IPS-20b (cell line): ENCODE data around the gene CCR9.

Experiments
- H3K27ac ChIP-seq: one replicate; pipeline ENCODE4 v1.5.1; 2013; ENCODE audit warnings: low read length
- H3K27me3 ChIP-seq: 2 replicates; pipeline ENCODE4 v1.6.1; 2013; ENCODE audit warnings: mild to moderate bottlenecking, low read length, inconsistent platforms; ENCODE audit not compliant: insufficient read depth
- H3K36me3 ChIP-seq: 2 replicates; pipeline ENCODE4 v1.6.1; 2013; ENCODE audit warnings: low read depth, mild to moderate bottlenecking, inconsistent platforms, low read length, moderate library complexity; ENCODE audit not compliant: insufficient read depth
- H3K4me1 ChIP-seq: 2 replicates; pipeline ENCODE4 v1.6.1; 2013; ENCODE audit warnings: mild to moderate bottlenecking, control low read depth, inconsistent platforms, low read length, moderate library complexity; ENCODE audit not compliant: insufficient read depth
- H3K4me3 ChIP-seq: 2 replicates; pipeline ENCODE4 v1.5.1; 2013; ENCODE audit warnings: mild to moderate bottlenecking, low read length, inconsistent platforms
- H3K9ac ChIP-seq: 2 replicates; pipeline ENCODE4 v1.6.1; 2013; ENCODE audit warnings: low read depth, mild to moderate bottlenecking, inconsistent platforms, low read length, moderate library complexity
- H3K9me3 ChIP-seq: 2 replicates; pipeline ENCODE4 v1.6.1; 2013; ENCODE audit warnings: mild to moderate bottlenecking, low read depth, low read length, inconsistent platforms; ENCODE audit not compliant: insufficient read depth

CCR9 gene

DNA sequence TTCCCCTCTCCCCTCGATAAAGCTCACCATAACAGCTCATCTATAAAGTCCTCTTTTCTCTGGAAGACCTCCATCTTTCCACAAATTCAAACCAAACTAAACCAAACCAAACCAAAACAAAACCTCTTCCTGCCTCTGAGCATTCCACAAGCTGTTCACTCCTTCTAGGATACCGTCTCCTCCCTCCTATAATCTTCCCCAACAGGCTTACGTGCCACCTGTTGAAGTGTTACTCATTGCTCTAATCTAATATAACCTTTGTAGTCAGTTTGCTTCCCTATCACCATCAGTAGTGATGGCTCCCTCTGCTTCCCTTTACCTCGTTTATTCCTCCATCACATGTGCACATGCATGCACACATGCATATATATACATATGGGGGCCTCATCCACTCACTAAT lies 12.7 kb upstream of the CCR9 start:
- Histone ChIP-seq H3K4me1 (peaks cover 6% of the 10 kb centered on the region; the same call in 1 of the 2 replicates), H3K4me3 (no peak overlapping the region), H3K27me3 (no peaks in the 10 kb centered on the region; the same call in 1 of the 2 replicates), H3K27ac (no peak overlapping the region), H3K36me3 (no peaks in the 10 kb centered on the region), H3K9ac (no peak overlapping the region), H3K9me3 (no peaks in the 10 kb centered on the region)

DNA sequence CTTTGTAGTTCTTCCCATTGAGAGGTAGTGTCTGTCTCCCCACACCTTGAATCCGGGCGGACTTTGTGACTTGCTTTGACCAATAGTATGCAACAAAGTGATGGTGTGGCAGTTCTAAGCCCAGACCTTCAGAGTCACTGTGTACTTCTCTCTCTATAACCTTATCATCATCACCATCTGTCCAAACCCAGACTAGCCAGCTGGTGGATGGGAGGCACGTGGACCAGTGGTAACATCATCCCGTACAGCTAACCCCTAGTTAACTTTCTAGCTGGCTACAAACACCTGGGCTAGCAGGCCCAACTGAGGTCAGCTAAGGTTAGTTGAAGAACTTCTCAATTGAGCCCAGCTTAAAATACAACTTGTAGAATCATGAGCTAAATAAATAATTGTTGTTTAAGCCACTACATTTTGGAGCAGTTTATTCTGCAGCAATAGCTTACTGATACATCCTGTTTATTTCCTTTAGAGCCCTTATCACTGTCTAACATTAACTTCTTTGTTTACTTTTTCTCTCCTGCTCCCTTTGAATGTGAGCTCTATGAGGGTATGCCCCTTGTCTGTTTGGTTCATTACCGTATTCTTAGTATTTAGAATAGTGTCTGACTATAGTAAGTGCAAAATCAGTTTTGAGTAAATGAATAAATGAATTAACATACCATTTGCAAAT lies 11.5 kb upstream of the CCR9 start:
- Histone ChIP-seq H3K4me3 (no peak overlapping the region), H3K27me3 (no peaks in the 10 kb centered on the region; the same call in 1 of the 2 replicates), H3K27ac (no peak overlapping the region), H3K4me1 (peaks cover 6% of the 10 kb centered on the region; the same call in 1 of the 2 replicates), H3K9ac (no peak overlapping the region), H3K9me3 (no peaks in the 10 kb centered on the region), H3K36me3 (no peaks in the 10 kb centered on the region)

DNA sequence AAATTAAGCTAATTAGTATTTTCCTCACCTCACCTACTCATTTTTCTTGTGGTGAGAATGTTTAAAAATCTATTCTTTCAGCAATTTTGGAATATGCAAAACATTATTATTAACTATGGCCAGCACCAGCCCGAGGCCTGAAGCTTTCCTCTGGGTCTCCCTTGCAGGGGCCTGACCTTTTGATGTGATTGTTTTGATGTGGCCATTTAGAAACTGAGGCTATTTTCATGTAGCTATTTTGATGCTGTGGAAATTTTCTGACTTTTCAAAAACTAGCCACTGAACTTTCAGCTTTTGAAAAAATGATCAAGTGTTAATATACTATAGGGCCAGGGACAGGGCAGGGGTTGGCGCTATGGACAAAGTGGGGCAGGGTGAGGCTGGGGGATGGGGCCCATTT lies 8.2 kb upstream of the CCR9 start:
- H3K9ac ChIP-seq = no peak overlapping the region
- no peak overlapping the region for H3K27ac ChIP-seq
- H3K4me3 ChIP-seq = no peak overlapping the region
- H3K4me1 ChIP-seq = no peaks in the 10 kb centered on the region
- no peaks in the 10 kb centered on the region for H3K27me3 ChIP-seq
- H3K9me3 ChIP-seq = no peaks in the 10 kb centered on the region
- no peaks in the 10 kb centered on the region for H3K36me3 ChIP-seq

DNA sequence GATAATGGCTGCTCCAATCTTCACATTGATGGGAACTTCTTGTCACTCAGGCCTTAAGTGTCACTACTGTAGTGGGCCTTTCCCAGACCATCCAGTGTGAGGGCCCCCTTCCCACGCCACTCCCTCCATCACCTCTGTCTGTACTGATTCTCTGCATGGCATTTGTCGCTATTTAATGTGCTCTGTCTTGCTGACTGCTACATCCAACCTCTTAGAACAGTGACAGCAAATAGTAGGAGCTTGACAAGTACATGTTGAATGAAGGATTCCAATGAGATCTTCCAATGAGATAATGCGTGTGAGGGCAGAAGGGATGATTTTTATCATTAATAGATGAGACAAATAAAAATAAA lies 5.6 kb upstream of the CCR9 start:
- H3K27me3 ChIP-seq = peaks cover 10% of the 10 kb centered on the region; the same call in 1 of the 2 replicates
- no peaks in the 10 kb centered on the region for H3K4me1 ChIP-seq
- H3K9ac ChIP-seq = no peak overlapping the region
- H3K4me3 ChIP-seq = no peak overlapping the region
- no peaks in the 10 kb centered on the region for H3K9me3 ChIP-seq
- no peak overlapping the region for H3K27ac ChIP-seq
- no peaks in the 10 kb centered on the region for H3K36me3 ChIP-seq

DNA sequence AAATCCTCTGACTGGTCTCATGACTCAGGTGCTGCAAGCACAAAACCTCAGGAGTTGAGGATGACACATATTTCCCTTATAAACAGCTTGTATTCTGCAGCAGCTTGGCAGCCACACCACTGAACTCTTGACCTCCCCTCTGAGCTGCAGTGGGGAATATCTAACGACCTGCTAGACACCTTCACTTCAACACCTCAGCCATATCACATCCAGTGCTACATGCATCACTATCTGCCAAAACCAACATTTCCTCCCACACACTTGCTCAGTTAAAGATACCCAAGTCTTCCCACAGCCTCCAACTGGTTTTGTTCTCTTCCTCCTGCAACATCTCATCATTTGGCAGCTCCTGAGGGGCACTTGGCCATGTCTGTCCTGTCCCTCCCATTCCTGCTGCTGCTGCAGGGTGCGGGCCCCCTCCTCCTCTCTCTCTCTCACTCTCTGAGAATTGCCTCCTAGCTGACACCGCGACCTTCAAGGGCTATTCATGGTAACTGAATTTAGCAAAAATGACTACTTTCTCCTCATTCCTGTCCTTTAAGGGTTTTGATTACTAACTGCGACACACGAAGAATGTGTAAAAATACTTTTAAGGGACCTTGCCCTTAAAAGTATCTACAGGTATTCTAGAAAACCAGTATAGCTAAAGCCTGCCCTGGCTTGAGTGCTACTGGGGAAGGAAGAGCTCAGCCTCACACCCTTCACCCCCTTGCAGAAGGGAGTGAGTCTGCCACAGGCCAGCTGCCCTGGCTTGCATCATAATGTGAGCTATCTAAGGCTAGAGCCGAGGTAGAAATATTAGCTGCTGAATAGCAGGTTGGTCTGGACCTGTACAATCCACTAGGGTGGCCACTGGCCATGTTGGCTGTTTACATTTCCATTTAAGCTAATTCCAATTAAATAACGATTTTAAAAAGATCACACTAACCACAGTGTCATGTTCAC lies 5.0 kb upstream of the CCR9 start:
- Histone ChIP-seq H3K4me3 (no peak overlapping the region), H3K27ac (no peak overlapping the region), H3K4me1 (no peaks in the 10 kb centered on the region), H3K36me3 (no peaks in the 10 kb centered on the region), H3K9ac (no peak overlapping the region), H3K27me3 (peaks cover 10% of the 10 kb centered on the region; the same call in 1 of the 2 replicates), H3K9me3 (no peaks in the 10 kb centered on the region)

DNA sequence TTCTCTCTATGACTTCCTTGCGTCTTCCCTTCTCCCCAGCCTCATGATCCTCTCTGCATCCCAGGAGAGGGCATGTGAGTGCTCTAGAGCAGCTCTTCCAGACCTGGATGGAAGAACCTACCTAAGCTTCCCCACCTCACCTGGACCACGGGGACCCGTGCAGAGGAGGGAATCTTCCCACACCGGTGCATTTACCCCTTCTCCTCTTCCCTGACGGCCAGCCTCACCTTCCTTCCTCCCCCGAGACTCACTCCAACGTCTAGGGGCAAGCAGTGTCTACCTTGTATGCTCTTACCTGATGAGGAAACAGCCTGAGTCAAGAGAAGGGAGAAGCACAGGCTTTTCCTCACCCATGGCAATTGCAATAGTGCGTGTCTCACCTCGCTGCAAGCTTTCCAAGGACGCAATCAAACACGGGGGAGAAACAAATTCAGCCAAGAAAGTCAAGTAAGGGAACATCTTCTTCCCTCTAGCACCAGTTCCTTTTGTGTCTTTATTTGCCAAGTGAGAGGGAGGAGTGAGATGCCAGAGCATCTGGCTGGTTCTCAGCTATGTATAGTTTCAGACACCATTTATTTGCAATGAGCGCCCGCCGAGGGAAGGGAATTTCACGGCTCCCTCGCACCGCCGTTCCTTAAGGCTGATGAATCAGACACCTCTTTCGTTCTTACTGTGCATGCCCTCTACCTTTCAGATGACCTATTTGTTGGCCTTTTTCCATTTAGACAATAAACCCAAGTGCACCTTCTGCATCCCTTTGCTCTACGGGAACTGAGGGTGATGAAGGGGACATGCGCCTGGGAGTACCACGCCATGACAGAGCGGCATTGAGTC lies 1.8 kb upstream of the CCR9 start:
- Histone ChIP-seq H3K27me3 (peaks cover 10% of the 10 kb centered on the region; the same call in 1 of the 2 replicates), H3K36me3 (no peaks in the 10 kb centered on the region), H3K4me3 (no peak overlapping the region), H3K9ac (no peak overlapping the region), H3K4me1 (no peaks in the 10 kb centered on the region), H3K27ac (no peak overlapping the region), H3K9me3 (no peaks in the 10 kb centered on the region)

DNA sequence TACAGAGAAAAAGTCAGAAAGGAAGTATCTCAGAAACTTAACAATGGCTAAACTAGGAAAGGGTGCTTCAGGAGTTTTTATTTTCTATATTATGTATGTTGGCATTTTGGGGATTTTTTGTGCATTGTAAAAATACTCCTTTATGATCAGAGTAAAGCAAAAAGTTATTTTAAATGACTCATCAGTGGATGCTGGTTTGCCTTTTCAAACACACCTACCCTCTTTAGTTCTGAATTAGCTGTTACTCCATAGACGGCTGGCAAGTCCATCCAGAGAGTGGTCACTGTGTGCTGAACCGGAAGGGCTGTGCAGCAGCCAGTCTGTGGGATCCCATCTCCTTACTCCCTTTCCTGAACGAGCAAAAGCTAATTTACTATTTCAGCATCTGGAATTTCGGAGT lies 942 bp downstream of the CCR9 start:
- Histone ChIP-seq H3K4me1 (no peaks in the 10 kb centered on the region), H3K36me3 (no peaks in the 10 kb centered on the region), H3K4me3 (no peak overlapping the region), H3K9me3 (no peaks in the 10 kb centered on the region), H3K27ac (no peak overlapping the region), H3K9ac (no peak overlapping the region), H3K27me3 (peaks cover 10% of the 10 kb centered on the region; the same call in 1 of the 2 replicates)

DNA sequence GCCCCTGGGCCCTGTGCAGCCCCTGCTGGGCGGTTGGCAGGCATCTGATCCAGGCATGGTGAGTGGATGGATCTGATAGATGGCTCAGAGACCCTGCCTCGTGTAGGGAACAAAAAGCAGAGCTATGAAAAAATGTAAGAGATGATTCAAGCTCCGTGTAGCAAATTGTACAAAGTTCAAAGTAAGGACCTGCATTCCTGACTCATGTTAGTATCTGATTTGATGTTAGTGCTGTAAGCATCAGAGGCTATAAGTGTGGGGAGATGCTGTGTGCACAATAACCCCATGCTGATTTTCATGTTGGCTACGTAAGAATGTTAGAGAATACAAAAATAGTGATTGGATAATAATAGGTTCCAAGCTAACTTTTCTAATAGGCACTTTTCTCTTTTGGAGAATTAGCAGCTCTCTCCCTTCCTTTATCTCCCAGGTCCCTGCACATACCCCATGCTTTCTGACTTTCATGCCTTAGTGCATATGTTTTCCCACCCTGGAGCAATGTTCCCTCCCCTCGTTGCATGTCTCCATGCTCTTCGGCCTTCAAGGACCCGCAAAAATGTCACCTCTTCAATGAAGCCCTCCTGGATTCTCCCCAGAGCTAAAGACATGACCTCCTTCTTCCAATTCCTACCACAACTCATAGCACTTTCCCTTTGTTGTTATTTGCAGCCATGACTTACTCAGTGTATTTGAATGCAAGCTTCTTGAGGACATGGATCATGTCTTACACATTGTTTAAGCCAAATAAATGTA lies 1.6 kb downstream of the CCR9 start:
- Histone ChIP-seq H3K27me3 (peaks cover 10% of the 10 kb centered on the region; the same call in 1 of the 2 replicates), H3K9ac (no peak overlapping the region), H3K27ac (no peak overlapping the region), H3K36me3 (no peaks in the 10 kb centered on the region), H3K4me1 (no peaks in the 10 kb centered on the region), H3K9me3 (no peaks in the 10 kb centered on the region), H3K4me3 (no peak overlapping the region)

DNA sequence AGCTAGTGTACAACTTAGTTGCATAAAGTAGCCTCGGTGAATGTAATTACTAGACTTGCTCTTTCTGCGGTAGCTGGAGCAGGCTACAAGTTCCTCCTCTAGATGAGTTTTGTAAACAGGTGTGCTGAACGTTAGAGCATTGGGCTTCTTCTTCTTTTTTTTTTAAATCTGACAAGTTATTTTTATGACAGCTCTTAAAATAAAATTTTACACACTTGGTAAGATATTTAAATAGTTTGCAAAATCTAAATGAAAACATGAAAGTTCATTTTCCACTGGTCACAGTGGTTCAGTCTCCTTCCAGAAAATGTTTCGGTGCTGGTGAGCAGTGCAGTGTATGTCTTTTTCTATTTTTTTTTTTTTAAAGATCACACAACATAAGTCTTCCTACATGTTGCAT lies 3.0 kb downstream of the CCR9 start:
- H3K36me3 ChIP-seq = no peaks in the 10 kb centered on the region
- no peak overlapping the region for H3K9ac ChIP-seq
- H3K27me3 ChIP-seq = 0 out of 2 replicates have a peak, but pooled peaks cover 2% of the 10 kb centered on the region
- H3K9me3 ChIP-seq = no peaks in the 10 kb centered on the region
- H3K4me1 ChIP-seq = no peaks in the 10 kb centered on the region
- no peak overlapping the region for H3K4me3 ChIP-seq
- no peak overlapping the region for H3K27ac ChIP-seq

DNA sequence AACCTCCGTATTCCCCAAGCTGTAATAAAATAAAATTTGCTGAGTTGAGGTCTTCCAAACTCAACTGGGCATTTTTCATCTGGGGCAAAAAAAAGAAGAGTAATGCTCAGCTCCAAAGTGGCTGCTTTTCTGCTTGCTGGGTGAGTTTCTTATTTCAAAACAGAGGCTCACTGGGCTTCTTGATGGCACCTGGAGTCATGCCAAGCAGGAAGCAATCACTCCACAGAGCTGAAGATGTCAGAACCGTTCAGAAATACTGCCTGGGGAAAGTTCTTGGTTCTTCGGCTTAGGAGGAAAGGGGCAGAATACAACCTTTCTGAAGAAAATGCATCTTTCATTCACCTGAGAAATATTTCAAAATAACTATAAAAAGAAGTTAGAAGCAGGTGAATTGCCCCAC lies 4.1 kb downstream of the CCR9 start:
- Histone ChIP-seq H3K4me1 (no peaks in the 10 kb centered on the region), H3K27me3 (no peaks in the 10 kb centered on the region), H3K9ac (no peak overlapping the region), H3K9me3 (no peaks in the 10 kb centered on the region), H3K36me3 (no peaks in the 10 kb centered on the region), H3K27ac (no peak overlapping the region), H3K4me3 (no peak overlapping the region)

DNA sequence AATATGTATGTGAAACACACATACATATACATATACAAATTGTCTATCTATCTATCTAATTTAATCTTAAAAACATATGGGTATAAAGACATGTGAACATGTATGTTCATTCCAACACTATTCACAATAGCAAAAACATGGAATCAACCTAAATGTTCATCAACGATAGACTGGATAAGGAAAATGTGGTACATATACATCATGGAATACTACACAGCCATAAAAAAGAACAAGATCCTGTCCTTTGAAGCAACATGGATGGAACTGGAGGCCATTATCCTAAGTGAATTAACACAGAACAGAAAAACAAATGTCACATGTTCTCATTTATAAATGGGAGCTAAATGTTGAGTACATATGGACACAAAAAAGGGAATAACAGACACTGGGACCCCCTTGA lies 5.8 kb downstream of the CCR9 start:
- Histone ChIP-seq H3K36me3 (no peaks in the 10 kb centered on the region), H3K27ac (no peak overlapping the region), H3K4me3 (no peak overlapping the region), H3K9ac (no peak overlapping the region), H3K9me3 (no peaks in the 10 kb centered on the region), H3K4me1 (no peaks in the 10 kb centered on the region), H3K27me3 (no peaks in the 10 kb centered on the region)
